Measurements from ENCODE around the gene MOCS1.
"Not testable (repeated sequence)": the region's sequence is repeated elsewhere in the genome, so short reads cannot be mapped to it uniquely, and the experiment has no call there.

The MOCS1 gene

GRCh38 chr6:39978240-39978639, 44.0 kb upstream of the MOCS1 start:
- Histone ChIP-seq H3K4me1 (ENCODE audit: control insufficient read depth, insufficient read depth, low read length) (no peaks in the 10 kb centered on the region), H3K36me3 (ENCODE audit: control insufficient read depth in 2 of 2, insufficient read depth in 1 of 2, low read length in 2 of 2) (no peaks in the 10 kb centered on the region), H3K9me3 (ENCODE audit: control insufficient read depth, insufficient read depth, low read depth, low read length) (no peaks in the 10 kb centered on the region), H3K4me3 (ENCODE audit: low read depth, low read length) (no peak overlapping the region), H3K27ac (ENCODE audit: extremely low read depth, low read depth, low read length) (no peak overlapping the region)
- CTCF ChIA-PET = interaction anchor here (0.6 to 2.2 kb wide), 7 partner anchors 13 to 616 kb away, joined by 3 to 6 read pairs (median 3); no protein-coding TSS in a partner anchor
- TF ChIP-seq OSR2 (tag by site-specific recombination; IDR thresholded peaks at IDR 0.05) (no peak), ZNF777 (tag by site-specific recombination; IDR thresholded peaks at IDR 0.05; ENCODE audit: borderline replicate concordance) (no peak), ZNF530 (tag by site-specific recombination; IDR thresholded peaks at IDR 0.05; ENCODE audit: low read depth) (no peak), ZNF645 (tag by site-specific recombination; IDR thresholded peaks at IDR 0.05) (no peak), RBAK (tag by site-specific recombination; IDR thresholded peaks at IDR 0.05) (no peak), ATF2 (tag by site-specific recombination; IDR thresholded peaks at IDR 0.05; ENCODE audit: low read depth) (no peak), ZNF292 (tag by site-specific recombination; IDR thresholded peaks at IDR 0.05; ENCODE audit: borderline replicate concordance, low read depth) (no peak), ZNF768 (tag by site-specific recombination; IDR thresholded peaks at IDR 0.05) (no peak), ZNF223 (tag by site-specific recombination; IDR thresholded peaks at IDR 0.05) (no peak), ZNF548 (tag by site-specific recombination; IDR thresholded peaks at IDR 0.05) (no peak), ZNF621 (tag by site-specific recombination; IDR thresholded peaks at IDR 0.05) (no peak), ZNF132 (tag by site-specific recombination; IDR thresholded peaks at IDR 0.05; ENCODE audit: borderline replicate concordance) (no peak), ZBTB49 (tag by site-specific recombination; IDR thresholded peaks at IDR 0.05; ENCODE audit: low read depth) (no peak), ZNF311 (tag by site-specific recombination; IDR thresholded peaks at IDR 0.05; ENCODE audit: borderline replicate concordance) (no peak), ZNF280D (tag by site-specific recombination; IDR thresholded peaks at IDR 0.05) (no peak), SCRT1 (tag by site-specific recombination; IDR thresholded peaks at IDR 0.05; ENCODE audit: borderline replicate concordance) (no peak), ZNF341 (tag by site-specific recombination; IDR thresholded peaks at IDR 0.05; ENCODE audit: low read depth) (no peak), ZNF843 (tag by site-specific recombination; IDR thresholded peaks at IDR 0.05) (no peak)
- POLR2A ChIA-PET = no interaction called here

GRCh38 chr6:39973661-39974060, 39.4 kb upstream of the MOCS1 start:
- Histone ChIP-seq H3K27ac (ENCODE audit: extremely low read depth, low read depth, low read length) (no peak overlapping the region), H3K9me3 (ENCODE audit: control insufficient read depth, insufficient read depth, low read depth, low read length) (no peaks in the 10 kb centered on the region), H3K4me3 (ENCODE audit: low read depth, low read length) (no peak overlapping the region), H3K36me3 (ENCODE audit: control insufficient read depth in 2 of 2, insufficient read depth in 1 of 2, low read length in 2 of 2) (no peaks in the 10 kb centered on the region), H3K4me1 (ENCODE audit: control insufficient read depth, insufficient read depth, low read length) (no peaks in the 10 kb centered on the region)
- TF ChIP-seq HOXA7 (CRISPR knock-in tag; IDR thresholded peaks at IDR 0.05; ENCODE audit: borderline replicate concordance) (no peak), ZIC2 (tag by site-specific recombination; IDR thresholded peaks at IDR 0.05) (0 out of 2 replicates have a peak, but pooled peaks have one; percentile 16), ZBTB8A (tag by site-specific recombination; IDR thresholded peaks at IDR 0.05) (no peak), BCL11A (tag by site-specific recombination; IDR thresholded peaks at IDR 0.05; ENCODE audit: low read depth) (no peak)
- CTCF ChIA-PET = interaction anchor here (1.1 to 1.5 kb wide), 2 partner anchors 355 to 597 kb away, joined by 3 read pairs; no protein-coding TSS in a partner anchor
- POLR2A ChIA-PET = no interaction called here

- CTCF ChIA-PET = interaction anchor here (0.6 to 1.1 kb wide), 2 partner anchors 596 to 1701 kb away, joined by 3 read pairs; no protein-coding TSS in a partner anchor
- H3K4me1 ChIP-seq (ENCODE audit: control insufficient read depth, insufficient read depth, low read length); H3K9me3 ChIP-seq (ENCODE audit: control insufficient read depth, insufficient read depth, low read depth, low read length); H3K27ac ChIP-seq (ENCODE audit: extremely low read depth, low read depth, low read length); H3K36me3 ChIP-seq (ENCODE audit: control insufficient read depth in 2 of 2, insufficient read depth in 1 of 2, low read length in 2 of 2); POLR2A ChIA-PET; H3K4me3 ChIP-seq (ENCODE audit: low read depth, low read length): not testable (repeated sequence)
These were observed 38.5 kb upstream of the MOCS1 start for GRCh38 chr6:39972717-39973116.

GRCh38 chr6:39971131-39971530, 36.9 kb upstream of the MOCS1 start:
- H3K36me3 ChIP-seq (ENCODE audit: control insufficient read depth in 2 of 2, insufficient read depth in 1 of 2, low read length in 2 of 2); POLR2A ChIA-PET; H3K27ac ChIP-seq (ENCODE audit: extremely low read depth, low read depth, low read length); H3K4me1 ChIP-seq (ENCODE audit: control insufficient read depth, insufficient read depth, low read length); H3K9me3 ChIP-seq (ENCODE audit: control insufficient read depth, insufficient read depth, low read depth, low read length); CTCF ChIA-PET; H3K4me3 ChIP-seq (ENCODE audit: low read depth, low read length): not testable (repeated sequence)
